ENCODE measurements around the gene NEMP1. TPM values are rescaled to one million over a fixed set of nuclear protein-coding genes. Genes with fewer than 3 reads are reported as not detected.

NEMP1 gene
- total and polyA plus RNA-seq, 7 donors, result 1.3 to 3.2 (median 2.4) TPM

DNA sequence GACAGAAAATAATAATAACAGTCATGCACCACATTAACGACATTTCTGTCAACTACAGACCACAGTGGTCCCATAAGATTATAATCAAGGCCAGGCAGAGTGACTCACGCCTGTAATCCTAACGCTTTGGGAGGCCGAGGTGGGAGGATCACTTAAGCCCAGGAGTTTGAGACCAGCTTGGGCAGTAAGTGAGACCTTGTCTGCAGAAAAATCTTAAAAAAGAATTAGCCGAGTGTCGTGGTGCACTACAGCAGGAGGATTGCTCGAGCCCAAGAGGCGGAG is 18.9 kb upstream of the NEMP1 start:
- DNase-seq (no peak), ATAC-seq (no peak)
- Histone ChIP-seq H3K27me3 (ENCODE audit: insufficient read depth in 3 of 3, low read length in 2 of 3) (no peaks in the 10 kb centered on the region), H3K4me3 (no peak overlapping the region), H3K9me3 (no peaks in the 10 kb centered on the region), H3K36me3 (ENCODE audit: insufficient read depth in 1 of 2, low read depth in 1 of 2) (peaks cover 3 to 43% of the 10 kb centered on the region in 2 donors), H3K4me1 (peaks cover 5% of the 10 kb centered on the region), H3K27ac (no peak overlapping the region)
- TF ChIP-seq, protein P1, sequence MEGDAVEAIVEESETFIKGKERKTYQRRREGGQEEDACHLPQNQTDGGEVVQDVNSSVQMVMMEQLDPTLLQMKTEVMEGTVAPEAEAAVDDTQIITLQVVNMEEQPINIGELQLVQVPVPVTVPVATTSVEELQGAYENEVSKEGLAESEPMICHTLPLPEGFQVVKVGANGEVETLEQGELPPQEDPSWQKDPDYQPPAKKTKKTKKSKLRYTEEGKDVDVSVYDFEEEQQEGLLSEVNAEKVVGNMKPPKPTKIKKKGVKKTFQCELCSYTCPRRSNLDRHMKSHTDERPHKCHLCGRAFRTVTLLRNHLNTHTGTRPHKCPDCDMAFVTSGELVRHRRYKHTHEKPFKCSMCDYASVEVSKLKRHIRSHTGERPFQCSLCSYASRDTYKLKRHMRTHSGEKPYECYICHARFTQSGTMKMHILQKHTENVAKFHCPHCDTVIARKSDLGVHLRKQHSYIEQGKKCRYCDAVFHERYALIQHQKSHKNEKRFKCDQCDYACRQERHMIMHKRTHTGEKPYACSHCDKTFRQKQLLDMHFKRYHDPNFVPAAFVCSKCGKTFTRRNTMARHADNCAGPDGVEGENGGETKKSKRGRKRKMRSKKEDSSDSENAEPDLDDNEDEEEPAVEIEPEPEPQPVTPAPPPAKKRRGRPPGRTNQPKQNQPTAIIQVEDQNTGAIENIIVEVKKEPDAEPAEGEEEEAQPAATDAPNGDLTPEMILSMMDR (IDR thresholded peaks at IDR 0.05), result no peak
- WGBS, 3 donors, result 86 to 91% (median 88%) methylated on average over 8 of the region's 8 CpGs
- intact Hi-C loops (cut with DNase I), result no loop called here

DNA sequence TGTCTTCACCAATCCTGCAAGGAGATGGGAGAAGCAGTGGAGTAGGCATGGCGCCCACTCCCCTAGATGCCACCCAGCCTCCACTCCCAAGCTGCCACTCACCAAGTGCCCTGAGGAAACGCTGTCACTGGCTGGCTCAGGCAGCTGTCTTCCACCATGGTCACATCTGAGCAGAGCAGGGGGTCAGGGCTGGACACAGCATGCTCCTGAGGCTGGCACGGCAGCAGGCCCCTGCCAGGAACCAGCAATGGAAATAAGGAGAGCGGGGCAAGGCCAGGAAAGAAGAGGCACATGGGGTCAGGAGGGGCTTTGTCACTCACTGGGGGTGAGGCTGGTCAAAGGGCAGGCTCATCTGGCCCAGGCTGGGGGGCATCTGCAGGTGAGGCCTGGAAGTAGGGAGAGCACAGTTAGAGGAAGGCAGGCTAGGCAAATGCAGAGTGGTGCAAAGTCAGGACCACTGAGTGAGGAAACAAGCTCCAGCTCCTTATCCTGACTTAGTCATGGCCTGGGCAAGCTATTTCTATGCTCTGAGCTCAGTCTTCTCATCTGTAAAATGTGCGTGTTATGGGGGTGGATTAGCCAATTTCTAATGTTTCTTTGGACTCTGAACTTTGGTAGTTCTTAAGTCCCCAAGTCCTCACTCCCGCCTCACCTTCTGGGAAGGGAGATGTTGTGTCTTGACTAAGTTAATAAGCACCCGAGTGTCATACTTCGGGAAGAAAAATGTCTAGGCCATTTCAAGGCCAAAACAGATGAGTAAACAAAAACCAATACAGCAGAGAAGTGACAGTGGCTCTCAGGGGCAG is 18.4 kb upstream of the NEMP1 start:
- ATAC-seq, result no peak
- Histone ChIP-seq H3K9me3 (no peaks in the 10 kb centered on the region), H3K36me3 (ENCODE audit: insufficient read depth in 1 of 2, low read depth in 1 of 2) (peaks cover 7 to 49% of the 10 kb centered on the region in 2 donors), H3K4me3 (no peak overlapping the region), H3K4me1 (peaks cover 5% of the 10 kb centered on the region), H3K27me3 (ENCODE audit: insufficient read depth in 3 of 3, low read length in 2 of 3) (no peaks in the 10 kb centered on the region), H3K27ac (no peak overlapping the region)
- 77 to 87% (median 80%) methylated on average over 8 of the region's 8 CpGs for WGBS, 3 donors
- intact Hi-C loops (cut with DNase I), result no loop called here
- TF ChIP-seq, protein P1 (IDR thresholded peaks at IDR 0.05), result no peak
- no peak for DNase-seq

DNA sequence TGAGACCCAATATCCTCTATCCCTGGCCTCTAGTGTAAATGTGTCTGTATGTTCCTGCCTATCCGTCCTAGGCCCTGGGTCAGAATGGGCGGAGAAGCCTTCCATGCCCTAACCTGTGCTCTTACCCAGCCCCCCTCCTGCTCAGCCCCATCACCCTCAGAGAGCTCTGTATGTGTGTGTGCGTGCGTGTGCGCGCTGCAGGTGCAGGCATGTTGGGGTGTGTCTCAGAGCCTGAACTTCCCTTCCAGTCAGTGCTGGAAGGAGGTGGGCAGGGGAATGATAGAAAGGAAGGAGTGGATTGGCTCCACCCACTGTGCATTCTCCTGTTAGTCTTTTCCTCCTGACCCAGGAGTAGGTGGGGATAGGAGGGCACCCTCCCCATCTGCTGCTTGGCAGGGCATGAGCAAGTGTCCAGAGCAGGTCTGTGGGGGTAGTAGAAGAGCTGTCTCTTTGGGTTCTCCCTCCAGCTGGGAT is 17.5 kb upstream of the NEMP1 start:
- 87 to 91% (median 88%) methylated on average over 6 of the region's 6 CpGs for WGBS, 3 donors
- Histone ChIP-seq H3K27ac (no peak overlapping the region), H3K4me1 (peaks cover 8% of the 10 kb centered on the region), H3K9me3 (no peaks in the 10 kb centered on the region), H3K27me3 (ENCODE audit: insufficient read depth in 3 of 3, low read length in 2 of 3) (no peaks in the 10 kb centered on the region), H3K4me3 (no peak overlapping the region), H3K36me3 (ENCODE audit: insufficient read depth in 1 of 2, low read depth in 1 of 2) (peaks cover 7 to 55% of the 10 kb centered on the region in 2 donors)
- intact Hi-C loops (cut with DNase I), result no loop called here
- ATAC-seq, result no peak
- DNase-seq, result no peak
- TF ChIP-seq, protein P1 (IDR thresholded peaks at IDR 0.05), result no peak

DNA sequence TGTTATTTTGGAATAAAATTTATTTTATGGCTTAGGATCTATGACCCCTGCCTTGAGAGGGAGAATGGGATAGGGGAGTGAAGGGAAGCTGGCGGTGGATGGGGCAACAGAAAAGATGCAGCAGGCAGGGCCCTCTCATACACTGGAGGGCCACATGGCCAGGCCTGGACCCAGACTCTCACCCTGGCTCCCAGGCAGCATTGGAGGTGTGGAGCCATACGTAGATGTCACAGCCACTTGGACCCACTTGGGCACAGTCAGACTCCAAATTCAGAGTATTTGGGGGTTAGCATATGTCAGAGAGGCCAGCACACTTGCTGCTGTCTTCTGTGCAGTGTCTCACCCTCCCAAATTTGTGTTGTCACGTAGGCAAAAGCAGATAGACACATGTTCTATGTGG is 16.8 kb upstream of the NEMP1 start:
- intact Hi-C loops (cut with DNase I), result no loop called here
- ATAC-seq, result no peak
- Histone ChIP-seq H3K27ac (no peak overlapping the region), H3K4me3 (no peak overlapping the region), H3K36me3 (ENCODE audit: insufficient read depth in 1 of 2, low read depth in 1 of 2) (peaks cover 7 to 55% of the 10 kb centered on the region in 2 donors), H3K27me3 (ENCODE audit: insufficient read depth in 3 of 3, low read length in 2 of 3) (no peaks in the 10 kb centered on the region), H3K9me3 (no peaks in the 10 kb centered on the region), H3K4me1 (peaks cover 15% of the 10 kb centered on the region)
- TF ChIP-seq, protein P1 (IDR thresholded peaks at IDR 0.05), result no peak
- WGBS, 3 donors, result 91 to 95% (median 94%) methylated on average over 3 of the region's 3 CpGs
- no peak for DNase-seq
